Thyroid gland (tissue), 4 donors: Measurements from ENCODE around the gene LAMC3.

ENCODE experiments used
- CTCF ChIP-seq, 6 experiments: fragments of 200-600 bp in 3 of 6; fragments of 450-650 bp in 3 of 6; sonication (generic) in 3 of 6; IDR thresholded peaks; one replicate each; pipeline ENCODE4 v1.5.1; 2016 to 2019; ENCODE audit warnings: antibody characterized with exemption in 6 of 6, mild to moderate bottlenecking in 2 of 6, inconsistent platforms in 1 of 6, moderate library complexity in 1 of 6
- POLR2A ChIP-seq, 2 donors: fragments of 450-650 bp; IDR thresholded peaks; one replicate each; pipeline ENCODE4 v1.6.1; 2017; ENCODE audit warnings: antibody characterized with exemption in 2 of 2, mild to moderate bottlenecking in 2 of 2, moderate library complexity in 1 of 2

GRCh38 chr9:131065599-131065998 is 56.6 kb downstream of the LAMC3 start:
- TF ChIP-seq POLR2A (IDR thresholded peaks at IDR 0.05) (no peak), CTCF (IDR thresholded peaks at IDR 0.05) (no peak)
